ENCODE data around the gene CSMD2.

Gene CSMD2

GRCh38 chr1:34153246-34153645, 11.8 kb downstream of the CSMD2 start:
- DNase-seq: no peak

GRCh38 chr1:34149501-34149900, 15.5 kb downstream of the CSMD2 start:
- no peak for DNase-seq

- peak; percentile 24 for DNase-seq
These were observed 17.7 kb downstream of the CSMD2 start for GRCh38 chr1:34147301-34147700.

GRCh38 chr1:34144766-34145165, 20.3 kb downstream of the CSMD2 start:
- DNase-seq: no peak

- no peak for DNase-seq
These were observed 21.1 kb downstream of the CSMD2 start for GRCh38 chr1:34143975-34144374.

- DNase-seq: peak; percentile 4
These were observed 24.9 kb downstream of the CSMD2 start for GRCh38 chr1:34140011-34140676.

- no peak for DNase-seq
These were observed 27.6 kb downstream of the CSMD2 start for GRCh38 chr1:34137411-34137810.

GRCh38 chr1:34132161-34132420, 32.9 kb downstream of the CSMD2 start:
- no peak for DNase-seq

GRCh38 chr1:34131396-34132160, 33.5 kb downstream of the CSMD2 start:
- DNase-seq: no peak

GRCh38 chr1:34130306-34130705, 34.7 kb downstream of the CSMD2 start:
- no peak for DNase-seq

- DNase-seq: no peak
These were observed 35.4 kb downstream of the CSMD2 start for GRCh38 chr1:34129630-34130029.

GRCh38 chr1:34128186-34128889, 36.7 kb downstream of the CSMD2 start:
- no peak for DNase-seq

GRCh38 chr1:34127006-34128000, 37.7 kb downstream of the CSMD2 start:
- no peak for DNase-seq

- DNase-seq: no peak
These were observed 38.5 kb downstream of the CSMD2 start for GRCh38 chr1:34126486-34126885.

GRCh38 chr1:34125721-34126380, 39.2 kb downstream of the CSMD2 start:
- DNase-seq: no peak

GRCh38 chr1:34122080-34122932, 42.7 kb downstream of the CSMD2 start:
- no peak for DNase-seq

GRCh38 chr1:34115233-34115632, 49.8 kb downstream of the CSMD2 start:
- DNase-seq: no peak

- peak; percentile 44 for DNase-seq
These were observed 51.1 kb downstream of the CSMD2 start for GRCh38 chr1:34113887-34114286.

GRCh38 chr1:34113362-34113761, 51.7 kb downstream of the CSMD2 start:
- DNase-seq: no peak

GRCh38 chr1:34108711-34109110, 56.3 kb downstream of the CSMD2 start:
- no peak for DNase-seq

GRCh38 chr1:34108269-34108668, 56.8 kb downstream of the CSMD2 start:
- DNase-seq: no peak

Measured in NCI-H345 (cell line).